ENCODE measurements around the gene HMCN1.
"Not testable (repeated sequence)": the region's sequence is repeated elsewhere in the genome, so short reads cannot be mapped to it uniquely, and the experiment has no call there.

GRCh38 chr1:185783860-185784259 lies 49.7 kb downstream of the HMCN1 start:
- not testable (repeated sequence) for TF ChIP-seq POLR2A (IDR thresholded peaks at IDR 0.05; ENCODE audit: low read length); GATA1 (IDR thresholded peaks at IDR 0.05; ENCODE audit: low read depth, low read length)
